ENCODE results near the gene CRAT.
A peak's percentile ranks its signal among the peaks of the same experiment; 100 is the strongest.

The CRAT gene

DNA sequence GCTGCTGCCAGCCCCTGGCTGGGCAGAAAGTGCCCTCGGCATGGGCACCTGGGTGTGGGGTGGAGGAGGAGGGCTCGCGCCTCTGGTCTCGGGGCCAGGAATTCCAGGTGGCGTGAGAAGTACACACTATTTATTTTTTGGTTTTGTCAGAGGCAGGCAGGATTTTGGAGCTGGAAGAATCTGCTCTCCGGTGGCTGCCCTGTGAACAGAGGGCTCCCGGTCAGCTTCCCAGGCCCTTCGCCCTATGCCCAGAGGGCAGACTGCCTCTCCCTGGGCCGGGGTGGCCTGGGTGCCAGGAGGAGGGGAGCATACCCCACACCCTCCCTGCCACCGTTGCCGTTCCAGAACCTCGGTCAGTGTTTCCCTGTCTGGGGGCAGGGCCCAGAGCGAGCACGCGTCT lies 21.3 kb downstream of the CRAT start:
- no peak for DNase-seq (ENCODE audit: low read depth, low spot score)

DNA sequence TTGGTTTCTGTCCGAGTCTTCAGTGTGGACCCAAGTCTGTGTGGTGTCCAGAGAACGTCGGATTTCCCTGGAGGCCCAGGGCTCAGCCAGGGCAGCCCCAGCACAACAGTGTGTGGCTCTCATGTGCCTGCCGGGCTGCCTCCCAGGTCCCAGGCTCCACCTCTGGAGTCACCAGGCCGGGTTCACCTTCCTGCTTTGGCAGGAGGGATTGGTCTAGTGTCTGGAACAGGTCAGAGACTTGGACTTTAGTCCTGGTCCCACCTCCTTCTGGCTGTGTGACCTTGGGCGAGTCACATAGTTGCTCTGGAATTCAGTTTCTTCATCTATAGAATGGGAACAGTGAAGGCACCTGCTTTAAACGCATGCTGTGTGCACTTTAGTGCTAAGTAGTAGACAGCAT lies 26.5 kb downstream of the CRAT start:
- DNase-seq (ENCODE audit: low read depth, low spot score), result no peak

DNA sequence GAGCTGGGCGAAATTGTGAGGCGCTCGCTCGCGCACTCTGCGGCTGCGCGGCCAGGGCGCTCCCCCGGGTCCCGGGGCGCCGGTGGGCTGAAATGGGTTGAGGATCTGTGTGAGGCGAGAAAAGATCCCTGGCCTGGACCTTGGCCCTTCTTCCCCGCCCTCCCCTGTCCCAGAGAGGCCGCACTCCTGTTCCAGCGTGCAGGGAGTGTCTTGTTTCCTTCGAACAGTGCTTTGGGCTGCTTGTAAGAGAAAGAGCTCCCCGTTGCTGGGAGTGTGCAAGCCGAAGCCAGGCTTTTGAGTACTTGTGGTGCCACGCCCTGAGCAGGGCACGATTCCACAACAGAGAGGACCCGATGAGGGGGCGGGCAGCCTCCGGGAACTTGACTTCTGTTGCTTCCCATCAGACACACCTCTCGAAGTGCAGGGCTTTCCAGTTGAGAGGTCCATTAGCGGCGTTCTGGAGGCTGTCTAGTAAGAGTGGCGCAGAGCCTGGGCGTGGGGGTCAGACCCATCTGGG lies 29.1 kb downstream of the CRAT start:
- no peak for DNase-seq (ENCODE audit: low read depth, low spot score)

DNA sequence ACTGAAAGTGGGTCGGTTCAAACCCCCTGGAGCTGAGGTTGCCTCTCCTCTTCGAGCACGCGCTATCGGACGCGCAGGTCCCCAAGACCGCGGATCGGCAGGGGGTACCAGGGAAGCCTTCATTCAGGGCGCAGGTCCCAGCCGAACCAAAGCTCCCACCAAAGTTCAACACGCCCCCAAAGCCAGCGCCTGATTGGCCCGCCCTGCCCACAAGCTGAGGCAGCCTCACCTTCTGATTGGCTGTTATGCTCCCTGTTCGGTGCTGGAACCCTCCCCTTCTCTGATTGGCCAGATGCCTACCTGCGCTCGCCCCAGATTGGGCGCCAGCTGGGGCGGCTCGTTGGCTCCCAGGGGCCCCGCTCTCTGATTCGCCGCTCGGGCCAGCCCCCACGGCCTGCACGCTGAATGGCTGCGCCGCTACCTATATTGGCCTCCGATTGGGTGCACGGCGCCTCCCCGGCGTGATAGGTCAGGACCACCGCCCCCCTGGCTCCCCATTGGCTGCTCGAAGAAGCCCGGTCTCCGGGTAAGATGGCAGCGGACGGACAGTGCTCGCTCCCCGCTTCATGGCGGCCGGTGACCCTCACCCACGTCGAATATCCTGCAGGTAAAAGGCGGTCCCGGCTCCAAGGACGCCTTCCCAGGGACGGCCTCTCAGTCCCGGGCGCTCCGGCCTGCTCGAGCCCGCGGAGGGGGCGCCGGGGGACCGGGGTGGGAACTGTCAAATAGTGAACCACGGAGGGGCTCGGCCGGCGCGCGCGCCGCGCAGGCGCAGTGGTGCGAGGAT lies 29.8 kb downstream of the CRAT start, which contains the start of gene DOLPP1:
TSS of gene DOLPP1 (plus strand) at position 511 of the 787 bp plus-strand sequence. CDS start at position 532, 21 bp downstream.
- DNase-seq (ENCODE audit: low read depth, low spot score), result peak; percentile 98

DNA sequence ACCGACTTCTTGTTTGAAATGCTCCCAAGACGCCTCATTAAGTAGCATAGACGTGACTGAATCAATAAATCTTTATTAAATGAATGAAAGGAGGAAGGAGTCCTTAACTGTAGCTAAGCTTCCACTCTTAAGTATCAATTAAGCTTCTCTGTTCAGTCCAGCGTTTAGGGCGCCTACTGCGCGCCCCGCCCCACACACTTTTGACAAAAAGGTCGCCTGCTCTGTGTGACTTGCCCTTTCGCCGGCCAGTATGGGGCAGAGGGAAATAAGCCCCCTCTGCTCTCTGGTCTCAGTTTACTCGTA lies 30.3 kb downstream of the CRAT start:
- no peak for DNase-seq (ENCODE audit: low read depth, low spot score)

DNA sequence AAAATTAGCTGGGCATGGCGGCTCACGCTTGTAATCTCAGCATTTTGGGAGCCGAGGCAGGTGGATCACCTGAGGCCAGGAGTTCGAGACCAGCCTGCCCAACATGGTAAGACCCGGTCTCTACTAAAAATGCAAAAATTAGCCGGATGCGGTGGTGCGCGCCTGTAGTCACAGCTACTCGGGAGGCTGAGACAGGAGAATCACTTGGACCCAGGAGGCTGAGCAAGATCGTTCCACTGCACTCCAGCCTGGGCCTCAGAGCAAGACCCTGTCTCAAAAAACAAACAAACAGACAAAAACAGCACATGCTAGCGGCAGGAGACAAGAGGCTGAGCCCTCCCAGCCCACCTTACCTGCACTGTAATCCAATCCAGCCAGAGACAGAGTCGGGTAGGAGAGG lies 30.8 kb downstream of the CRAT start:
- DNase-seq (ENCODE audit: low read depth, low spot score), result no peak

DNA sequence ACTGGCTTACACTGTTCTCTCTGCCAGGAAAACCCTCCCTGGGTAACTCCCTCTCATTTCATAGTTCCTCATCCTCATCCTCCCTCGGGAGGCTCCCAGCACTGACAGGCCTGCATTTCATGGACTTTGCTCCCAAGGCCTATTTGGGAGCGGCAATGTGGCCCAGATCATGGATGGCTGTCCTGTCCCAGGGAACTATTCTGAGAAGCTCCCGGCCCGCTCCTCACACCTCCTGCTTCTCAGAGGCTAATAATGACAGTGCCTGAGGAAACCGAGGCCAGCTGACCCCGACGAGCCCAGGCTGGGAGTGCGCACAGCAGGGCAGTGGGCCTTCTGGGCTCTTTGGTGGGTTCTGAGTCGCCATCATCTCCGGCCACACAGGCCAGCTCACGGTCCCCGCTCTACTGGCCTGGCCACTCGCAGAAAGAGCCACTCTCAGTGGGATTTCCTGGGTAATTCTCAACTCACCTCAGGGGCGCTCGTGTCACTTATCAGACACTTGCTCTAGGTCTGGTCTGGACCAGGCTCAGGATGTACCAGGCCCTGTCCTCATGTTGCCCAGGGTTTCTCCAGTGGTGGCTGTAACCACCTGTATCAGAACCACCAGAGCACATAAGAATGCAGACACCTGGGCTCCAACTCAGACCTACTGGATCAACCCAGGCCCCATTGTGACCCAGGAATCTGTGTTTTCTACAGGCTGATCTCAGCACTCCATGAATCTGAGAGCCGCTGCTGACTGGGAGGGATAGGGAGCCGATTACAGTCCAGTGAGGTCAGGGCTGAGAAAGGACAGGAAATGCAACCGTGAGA lies 31.7 kb downstream of the CRAT start:
- DNase-seq (ENCODE audit: low read depth, low spot score), result no peak

DNA sequence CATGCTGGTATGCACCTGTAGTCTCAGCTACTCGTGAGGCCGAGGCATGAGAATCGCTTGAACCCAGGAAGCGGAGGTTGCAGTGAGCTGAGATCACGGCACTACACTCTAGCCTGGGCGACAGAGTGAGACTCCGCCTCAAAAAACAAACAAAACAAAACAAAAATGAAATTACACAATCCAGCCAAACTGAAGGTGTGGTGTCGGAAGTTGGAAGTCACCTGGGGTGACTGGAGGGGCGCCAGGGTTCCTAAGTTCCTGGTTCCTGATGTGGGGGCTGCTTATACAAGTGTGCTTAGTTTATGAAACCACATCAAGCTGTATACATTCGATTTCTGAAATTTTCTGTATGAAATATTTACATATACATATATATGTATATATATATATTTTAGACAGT lies 33.4 kb downstream of the CRAT start:
- DNase-seq (ENCODE audit: low read depth, low spot score), result no peak

DNA sequence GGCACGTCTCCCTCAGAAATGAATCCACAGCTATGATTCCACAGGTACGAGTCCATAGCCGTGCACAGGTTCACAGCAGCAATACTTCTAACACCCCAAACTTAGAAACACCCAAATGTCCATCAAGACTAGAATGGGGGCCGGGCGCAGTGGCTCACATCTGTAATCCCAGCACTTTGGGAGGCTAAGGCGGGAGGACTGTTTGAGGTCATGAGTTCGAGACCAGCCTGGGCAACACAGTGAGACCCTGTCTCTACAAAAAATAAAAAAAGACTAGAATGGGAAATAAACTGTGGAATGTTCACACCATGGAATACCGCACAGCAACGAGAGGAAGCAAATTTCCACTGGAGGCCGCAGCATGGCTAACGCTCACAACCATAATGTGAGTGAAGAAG lies 34.0 kb downstream of the CRAT start:
- DNase-seq (ENCODE audit: low read depth, low spot score), result no peak

DNA sequence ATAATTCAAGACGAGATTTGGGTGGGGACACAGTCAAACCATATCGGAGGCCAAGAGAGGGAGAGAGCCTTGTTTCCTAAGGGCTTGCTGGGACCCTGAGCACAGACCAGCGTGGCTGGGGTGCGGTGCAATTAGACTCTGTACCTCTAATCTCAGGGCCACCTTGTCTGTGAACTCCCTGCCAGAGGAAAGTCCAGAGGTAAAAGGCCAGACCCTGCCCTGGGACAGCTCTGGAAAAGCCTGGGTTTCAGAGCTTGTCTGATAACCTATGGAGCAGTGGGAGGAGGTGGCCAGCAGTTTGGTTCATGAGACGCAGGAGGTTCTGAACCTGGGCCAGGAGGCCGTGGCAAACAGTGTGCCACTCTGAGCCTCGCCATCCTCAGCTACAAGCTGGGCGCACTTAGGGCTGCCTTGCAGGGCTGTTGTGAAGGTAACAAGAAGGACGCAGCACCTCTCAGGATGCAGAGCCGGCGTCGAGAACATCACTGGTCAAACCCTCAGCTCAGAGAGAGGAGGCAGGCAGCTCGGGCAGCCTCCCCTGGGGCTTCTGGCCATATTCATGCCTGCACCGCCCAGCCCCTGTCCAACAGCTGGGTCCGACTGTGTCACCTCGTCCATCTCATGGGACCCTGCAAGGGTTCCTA lies 34.5 kb downstream of the CRAT start:
- DNase-seq (ENCODE audit: low read depth, low spot score), result no peak

DNA sequence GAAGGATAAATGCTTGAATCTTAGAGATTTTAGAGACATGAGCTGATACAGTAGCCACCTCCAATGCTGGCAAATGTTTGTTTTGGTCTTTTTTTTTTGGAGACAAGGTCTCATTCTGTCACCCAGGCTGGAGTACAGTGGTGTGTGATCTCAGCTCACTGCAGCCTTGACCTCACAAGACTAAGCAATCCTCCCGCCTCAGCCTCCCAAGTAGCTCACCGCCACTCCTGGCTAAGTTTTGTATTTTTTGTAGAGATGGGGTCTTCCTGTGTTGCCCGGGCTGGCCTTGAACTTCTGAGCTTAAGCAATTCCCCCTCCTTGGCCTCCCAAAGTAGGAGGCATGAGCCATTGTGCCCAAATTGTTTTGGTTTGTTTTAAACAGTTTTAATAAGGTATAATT lies 36.5 kb downstream of the CRAT start:
- DNase-seq (ENCODE audit: low read depth, low spot score), result no peak

DNA sequence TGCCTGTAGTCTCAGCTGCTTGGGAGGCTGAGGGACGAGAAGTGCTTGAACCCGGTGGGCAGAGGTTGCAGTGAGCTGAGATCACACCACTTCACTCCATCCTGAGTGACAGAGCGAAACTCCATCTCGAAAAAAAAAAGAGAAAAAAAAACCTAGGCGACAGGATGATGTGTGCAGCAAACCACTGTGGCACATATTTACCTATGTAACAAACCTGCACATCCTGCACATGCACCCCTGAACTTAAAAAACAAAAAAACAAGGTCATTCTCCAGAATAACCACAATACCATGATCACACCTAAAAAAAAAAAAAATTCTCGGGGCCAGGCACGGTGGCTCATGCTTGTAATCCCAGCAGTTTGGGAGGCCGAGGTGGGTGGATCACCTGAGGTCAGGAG lies 37.2 kb downstream of the CRAT start:
- DNase-seq (ENCODE audit: low read depth, low spot score), result no peak

DNA sequence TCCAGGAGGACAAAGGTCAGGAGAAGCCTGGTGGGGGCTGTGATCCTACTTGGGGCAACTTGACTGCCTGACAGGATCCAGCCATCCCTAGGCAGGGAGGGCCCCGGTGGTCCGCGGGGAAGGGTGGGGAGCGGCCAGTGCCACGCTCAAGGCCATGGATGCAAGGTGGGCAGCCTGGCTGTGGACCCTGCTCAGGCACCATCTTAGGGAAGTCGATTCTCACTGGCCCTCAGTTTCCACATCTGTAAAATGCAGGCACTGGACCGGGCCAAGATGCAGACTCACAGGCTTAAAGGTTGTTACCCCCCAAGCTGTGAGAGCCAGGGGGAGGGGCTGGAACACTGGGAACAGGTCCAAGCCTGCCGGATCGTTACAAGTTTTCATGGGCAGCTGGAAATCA lies 38.4 kb downstream of the CRAT start:
- DNase-seq (ENCODE audit: low read depth, low spot score), result no peak

DNA sequence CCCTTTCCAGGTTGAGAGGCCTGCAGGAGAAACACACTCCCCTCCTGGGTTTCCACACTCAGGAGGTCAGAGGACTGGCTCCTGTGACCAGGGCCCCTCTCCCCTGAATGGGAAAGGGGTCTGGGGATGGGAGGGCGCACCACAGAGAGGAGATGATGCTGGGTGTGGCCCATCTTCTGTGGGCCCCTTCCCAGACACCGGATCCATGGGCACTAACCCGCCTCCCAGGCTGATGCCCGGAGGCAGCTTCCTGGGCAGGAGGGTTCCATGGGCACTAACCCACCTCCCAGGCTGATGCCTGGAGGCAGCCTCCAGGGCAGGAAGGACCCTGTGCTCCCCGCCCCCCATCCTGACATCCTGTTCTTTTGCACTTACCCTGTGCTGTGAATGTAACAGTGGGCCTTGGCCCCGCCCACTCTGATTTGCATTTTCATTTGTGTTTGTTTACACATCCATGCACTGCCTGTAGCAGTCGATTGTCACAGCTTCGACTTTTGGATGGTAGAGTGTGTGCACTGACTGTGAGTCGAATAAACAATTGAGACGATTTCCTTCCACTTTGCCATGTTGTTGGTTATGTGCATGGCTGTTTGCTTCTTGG lies 39.0 kb downstream of the CRAT start:
- no peak for DNase-seq (ENCODE audit: low read depth, low spot score)

DNA sequence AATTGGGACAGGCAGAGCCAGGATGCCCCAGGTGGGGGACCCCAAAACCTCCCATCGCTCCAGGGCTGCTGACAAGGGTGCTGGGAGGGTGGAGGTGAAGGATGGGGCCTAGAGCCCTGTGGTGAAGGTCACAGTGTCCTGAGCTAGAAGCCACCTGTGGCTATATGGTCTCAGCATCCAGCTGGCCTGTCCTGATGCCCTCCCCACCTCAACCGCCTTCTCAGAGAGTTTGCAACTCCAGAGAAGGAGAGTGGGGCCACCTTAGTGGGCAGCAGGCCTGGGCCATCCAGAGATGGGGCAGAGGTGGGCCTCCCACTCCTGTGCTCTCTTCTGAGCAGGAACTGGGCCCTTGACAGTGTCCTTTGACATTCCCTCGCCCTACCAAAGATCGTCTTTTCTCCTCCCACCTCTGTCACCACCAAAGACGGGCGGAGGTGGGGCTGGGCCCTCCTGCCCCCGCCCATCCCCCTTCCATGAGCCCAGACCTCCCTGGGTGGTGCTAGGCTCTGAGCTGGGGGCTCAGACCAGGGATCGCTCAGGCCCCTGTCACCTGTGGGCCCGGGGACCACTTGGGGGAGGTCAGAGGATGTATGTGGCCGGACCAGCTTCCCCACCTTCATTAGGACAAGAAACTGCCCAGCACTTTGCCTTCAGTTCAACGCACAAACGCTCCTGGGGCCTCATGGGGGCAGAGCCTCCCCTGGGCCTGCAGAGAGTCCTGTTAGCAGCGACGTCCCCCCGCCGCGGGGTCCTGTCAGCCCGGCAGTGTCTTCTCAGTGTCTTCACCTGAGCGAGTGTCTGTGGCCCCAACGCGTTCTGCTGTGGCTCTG lies 39.7 kb downstream of the CRAT start:
- DNase-seq (ENCODE audit: low read depth, low spot score), result no peak

DNA sequence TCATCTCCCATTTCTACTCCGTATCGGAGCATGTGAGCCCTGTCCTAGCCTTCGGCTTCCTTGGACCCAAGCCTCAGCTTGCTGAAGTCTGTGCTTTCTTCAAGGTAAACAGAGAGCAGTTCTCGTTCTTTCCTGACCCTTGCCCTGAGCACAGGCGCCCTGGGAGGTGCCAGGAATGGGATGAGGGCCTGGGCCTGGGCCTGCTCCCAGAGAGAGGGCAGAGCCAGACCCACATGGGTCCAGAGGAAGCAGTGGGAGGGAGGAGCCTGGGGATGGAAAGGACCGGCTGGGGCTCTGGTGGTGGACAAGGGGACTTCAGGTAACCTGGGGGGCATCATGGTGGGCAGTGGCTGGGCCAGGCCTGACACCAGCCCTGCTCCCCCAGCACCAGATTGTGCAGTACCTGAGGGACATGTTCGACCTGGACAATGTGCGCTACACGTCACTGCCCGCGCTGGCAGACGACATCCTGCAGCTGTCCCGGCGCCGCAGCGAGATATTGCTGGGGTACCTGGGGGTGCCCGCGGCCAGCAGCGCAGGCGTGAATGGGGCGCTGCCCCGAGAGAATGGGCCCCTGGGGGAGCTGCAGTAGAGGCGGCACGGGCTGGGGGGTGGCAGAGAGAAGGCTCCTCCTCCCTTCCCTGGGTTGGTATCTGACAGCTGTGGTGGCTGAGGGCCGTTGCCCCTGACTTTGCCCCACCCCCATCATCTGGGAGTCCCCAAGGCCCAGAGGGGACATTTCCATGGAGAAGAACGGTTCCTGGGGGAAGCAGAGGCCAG lies 40.5 kb downstream of the CRAT start:
- DNase-seq (ENCODE audit: low read depth, low spot score), result no peak

DNA sequence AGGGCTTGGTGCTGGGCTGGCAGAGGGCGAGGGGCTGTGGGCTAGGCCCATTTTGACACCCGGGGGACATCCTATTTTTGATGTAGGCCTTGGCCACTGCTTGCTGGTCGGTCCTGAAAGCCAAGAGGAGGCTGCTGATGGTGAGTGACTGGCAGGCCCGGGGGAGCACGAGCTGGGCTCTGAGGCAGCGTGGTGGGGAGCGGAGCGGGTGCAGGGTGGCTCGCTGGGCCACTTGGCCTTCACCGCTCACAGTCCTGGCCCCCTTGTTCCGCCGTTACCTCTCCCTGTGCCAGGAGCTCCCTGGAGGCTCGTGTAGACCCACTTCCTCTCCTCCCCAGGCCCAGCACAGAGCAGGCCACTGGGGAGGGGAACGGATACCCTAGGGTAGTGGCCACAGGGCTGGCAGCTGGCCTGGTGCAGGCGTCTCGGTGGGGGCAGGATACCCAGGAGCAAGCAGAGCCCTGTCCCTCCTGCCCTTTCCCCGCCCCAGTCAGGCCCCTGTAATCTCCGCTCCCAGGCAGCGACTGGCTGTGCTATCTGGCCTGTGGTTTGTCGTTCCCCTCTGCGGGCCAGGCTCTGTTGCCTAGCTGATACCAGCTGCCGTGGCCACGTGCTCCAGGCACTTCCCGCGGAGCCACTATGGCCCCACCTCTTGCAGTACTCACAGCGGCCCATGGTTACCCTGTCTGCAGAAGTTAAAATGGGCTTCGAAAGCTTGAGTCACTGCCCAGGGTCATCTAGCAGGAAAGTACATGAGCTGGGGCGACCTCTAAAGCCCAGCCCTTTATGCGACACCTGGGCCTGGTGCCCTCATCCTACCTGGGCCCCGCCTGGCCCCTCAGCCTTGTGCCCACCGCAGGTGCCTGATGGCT lies 41.4 kb downstream of the CRAT start:
- DNase-seq (ENCODE audit: low read depth, low spot score), result no peak

DNA sequence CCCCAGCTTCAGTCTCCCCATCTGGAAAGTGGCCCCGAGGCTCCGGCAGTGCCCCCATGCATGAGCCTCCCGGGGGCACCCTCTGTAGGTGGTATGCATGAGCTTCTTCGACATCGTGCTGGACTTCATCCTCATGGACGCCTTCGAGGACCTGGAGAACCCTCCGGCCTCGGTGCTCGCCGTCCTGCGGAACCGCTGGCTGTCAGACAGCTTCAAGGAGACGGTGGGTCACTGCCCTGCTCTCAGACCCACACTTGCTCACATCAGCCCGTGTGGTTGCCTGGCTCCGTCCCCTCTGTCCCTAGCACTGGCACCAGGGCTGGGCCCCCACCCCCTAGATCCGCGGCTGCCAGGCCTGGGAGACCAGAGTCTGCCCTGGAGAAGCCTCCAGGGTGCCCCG lies 42.5 kb downstream of the CRAT start:
- no peak for DNase-seq (ENCODE audit: low read depth, low spot score)

DNA sequence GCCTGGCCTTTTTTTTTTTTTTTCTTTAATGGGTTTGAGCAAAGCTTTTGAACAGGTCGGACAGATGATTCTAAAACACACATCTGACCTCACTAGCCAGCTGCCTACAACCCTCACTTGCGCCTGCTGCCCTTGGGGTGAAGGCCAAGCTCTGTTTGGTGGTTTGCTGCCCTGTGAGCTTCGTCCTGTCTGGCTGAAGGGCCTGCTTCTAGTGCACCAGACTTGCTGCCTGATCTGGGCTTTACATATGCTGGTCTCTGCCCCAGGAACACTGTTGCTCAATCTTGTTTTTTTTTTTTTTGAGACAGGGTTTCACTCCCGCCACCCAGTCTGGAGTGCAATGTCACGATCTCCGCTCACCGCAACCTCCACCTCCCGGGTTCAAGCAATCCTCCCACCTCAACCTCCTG lies 46.1 kb downstream of the CRAT start:
- DNase-seq (ENCODE audit: low read depth, low spot score), result no peak
